Endothelial cell of hepatic sinusoid (primary cell): ENCODE measurements around the gene ABCA7.

Experiments used
- in situ Hi-C: cut with HindIII; loops from 2 replicates; pipeline ENCODE4 v1.10.0; 2017; ENCODE audit warnings: low sequenced_read_pairs

ABCA7 gene, protein sequence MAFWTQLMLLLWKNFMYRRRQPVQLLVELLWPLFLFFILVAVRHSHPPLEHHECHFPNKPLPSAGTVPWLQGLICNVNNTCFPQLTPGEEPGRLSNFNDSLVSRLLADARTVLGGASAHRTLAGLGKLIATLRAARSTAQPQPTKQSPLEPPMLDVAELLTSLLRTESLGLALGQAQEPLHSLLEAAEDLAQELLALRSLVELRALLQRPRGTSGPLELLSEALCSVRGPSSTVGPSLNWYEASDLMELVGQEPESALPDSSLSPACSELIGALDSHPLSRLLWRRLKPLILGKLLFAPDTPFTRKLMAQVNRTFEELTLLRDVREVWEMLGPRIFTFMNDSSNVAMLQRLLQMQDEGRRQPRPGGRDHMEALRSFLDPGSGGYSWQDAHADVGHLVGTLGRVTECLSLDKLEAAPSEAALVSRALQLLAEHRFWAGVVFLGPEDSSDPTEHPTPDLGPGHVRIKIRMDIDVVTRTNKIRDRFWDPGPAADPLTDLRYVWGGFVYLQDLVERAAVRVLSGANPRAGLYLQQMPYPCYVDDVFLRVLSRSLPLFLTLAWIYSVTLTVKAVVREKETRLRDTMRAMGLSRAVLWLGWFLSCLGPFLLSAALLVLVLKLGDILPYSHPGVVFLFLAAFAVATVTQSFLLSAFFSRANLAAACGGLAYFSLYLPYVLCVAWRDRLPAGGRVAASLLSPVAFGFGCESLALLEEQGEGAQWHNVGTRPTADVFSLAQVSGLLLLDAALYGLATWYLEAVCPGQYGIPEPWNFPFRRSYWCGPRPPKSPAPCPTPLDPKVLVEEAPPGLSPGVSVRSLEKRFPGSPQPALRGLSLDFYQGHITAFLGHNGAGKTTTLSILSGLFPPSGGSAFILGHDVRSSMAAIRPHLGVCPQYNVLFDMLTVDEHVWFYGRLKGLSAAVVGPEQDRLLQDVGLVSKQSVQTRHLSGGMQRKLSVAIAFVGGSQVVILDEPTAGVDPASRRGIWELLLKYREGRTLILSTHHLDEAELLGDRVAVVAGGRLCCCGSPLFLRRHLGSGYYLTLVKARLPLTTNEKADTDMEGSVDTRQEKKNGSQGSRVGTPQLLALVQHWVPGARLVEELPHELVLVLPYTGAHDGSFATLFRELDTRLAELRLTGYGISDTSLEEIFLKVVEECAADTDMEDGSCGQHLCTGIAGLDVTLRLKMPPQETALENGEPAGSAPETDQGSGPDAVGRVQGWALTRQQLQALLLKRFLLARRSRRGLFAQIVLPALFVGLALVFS (N-terminal part only)

DNA sequence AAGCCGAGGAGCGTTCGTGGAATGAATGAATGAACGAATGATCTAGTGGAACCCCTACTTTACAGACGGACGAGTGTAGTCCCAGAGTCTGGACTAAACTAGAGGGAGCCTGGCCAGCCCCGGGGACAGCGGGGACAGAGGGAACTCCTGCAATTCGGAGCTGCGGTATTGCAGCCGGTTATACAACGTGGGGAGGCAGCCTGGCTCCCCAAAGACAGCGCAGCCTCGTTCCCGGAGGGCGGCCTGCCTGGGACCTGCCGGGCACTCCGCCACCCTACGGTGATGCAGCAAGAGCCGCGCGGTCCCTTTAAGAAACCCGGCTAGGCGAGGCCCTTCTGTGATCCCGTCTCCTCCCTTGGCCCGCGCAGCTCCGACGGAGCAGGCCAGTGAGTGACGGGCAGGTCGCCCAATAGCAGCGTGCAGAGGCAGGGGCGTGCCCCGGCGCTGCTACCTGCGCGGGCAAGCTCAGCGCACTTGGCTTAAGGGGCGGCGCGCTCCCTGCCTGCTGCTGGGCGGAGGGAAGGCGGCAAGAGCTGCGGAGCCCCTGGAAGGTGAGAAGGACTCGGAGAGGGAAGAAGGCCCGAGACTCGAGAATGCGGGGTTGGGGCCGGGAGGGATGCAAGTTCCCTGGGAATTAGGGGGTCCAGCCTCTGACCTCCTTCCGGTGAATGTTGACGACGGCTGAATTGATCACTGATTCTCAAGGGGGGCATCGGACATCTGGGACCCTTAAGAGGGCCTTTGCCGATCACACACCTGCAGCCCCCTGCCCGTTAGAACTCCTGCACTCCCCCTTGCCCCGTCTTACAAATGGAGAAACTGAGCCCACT is at the start of gene ABCA7:
TSS of gene ABCA7 (plus strand) at position 462 of the 830 bp plus-strand sequence. CDS start 1,255 bp downstream, outside the sequence.
- in situ Hi-C loops, result no loop called here

DNA sequence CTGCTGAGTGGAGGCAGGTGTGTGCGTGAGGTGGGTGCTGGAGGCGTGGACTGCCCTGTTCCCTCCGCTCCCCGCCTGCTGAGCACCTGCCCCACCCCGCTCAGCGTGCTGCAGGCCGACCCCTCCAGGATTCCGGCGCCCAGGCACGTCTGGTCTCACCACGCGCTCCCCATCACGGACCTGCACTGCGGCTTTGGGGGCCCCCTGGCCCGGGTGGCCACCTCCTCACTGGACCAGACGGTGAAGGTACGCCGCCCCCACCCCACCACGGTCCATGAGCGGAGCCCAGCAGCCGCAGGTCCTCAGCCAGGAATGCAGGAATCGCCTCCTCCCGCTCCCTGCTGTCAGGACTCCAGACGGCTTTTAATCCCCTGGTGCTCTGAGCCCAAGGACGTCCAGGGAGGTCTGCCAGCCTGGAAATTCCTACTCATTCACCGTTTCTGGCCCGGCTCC is 49.8 kb upstream of the ABCA7 start:
- in situ Hi-C loops, result no loop called here

DNA sequence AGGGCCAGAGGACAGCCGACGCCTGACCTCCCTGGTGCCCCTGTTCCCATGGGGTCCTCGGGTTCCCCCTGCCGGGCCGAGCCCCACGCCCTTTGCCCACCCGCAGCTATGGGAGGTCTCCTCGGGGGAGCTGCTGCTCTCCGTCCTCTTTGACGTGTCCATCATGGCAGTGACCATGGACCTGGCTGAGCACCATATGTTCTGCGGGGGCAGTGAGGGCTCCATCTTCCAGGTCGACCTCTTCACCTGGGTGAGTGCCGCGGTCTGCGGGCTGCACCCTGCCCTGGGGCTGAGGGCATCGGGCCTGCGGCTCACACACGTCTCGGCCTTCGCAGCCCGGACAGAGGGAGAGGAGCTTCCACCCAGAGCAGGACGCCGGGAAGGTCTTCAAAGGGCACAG is 49.2 kb upstream of the ABCA7 start:
- in situ Hi-C loops, result no loop called here

GRCh38 chr19:991174-991931 is 48.6 kb upstream of the ABCA7 start:
- in situ Hi-C loops, result no loop called here

GRCh38 chr19:991932-992669 is 47.8 kb upstream of the ABCA7 start:
- in situ Hi-C loops, result no loop called here

DNA sequence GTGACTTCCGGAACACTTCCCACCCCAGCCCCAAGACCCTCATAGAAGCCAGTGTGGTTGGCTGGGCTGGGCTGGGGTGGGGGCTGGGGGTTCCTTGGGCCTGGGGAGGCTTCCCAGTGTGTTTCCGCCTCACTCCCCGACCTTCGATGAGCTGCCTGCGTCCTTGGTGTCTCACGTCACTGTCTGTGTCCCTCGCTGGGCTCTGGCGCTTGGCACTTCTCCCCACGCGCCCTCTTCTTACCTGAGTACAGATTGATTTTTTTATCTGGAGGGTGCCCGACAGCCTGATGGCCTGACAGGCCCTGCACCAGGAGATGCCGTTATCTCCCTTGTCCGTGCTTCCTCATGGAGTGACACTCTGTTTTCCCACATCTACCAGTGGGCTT is 47.2 kb upstream of the ABCA7 start:
- in situ Hi-C loops, result no loop called here

DNA sequence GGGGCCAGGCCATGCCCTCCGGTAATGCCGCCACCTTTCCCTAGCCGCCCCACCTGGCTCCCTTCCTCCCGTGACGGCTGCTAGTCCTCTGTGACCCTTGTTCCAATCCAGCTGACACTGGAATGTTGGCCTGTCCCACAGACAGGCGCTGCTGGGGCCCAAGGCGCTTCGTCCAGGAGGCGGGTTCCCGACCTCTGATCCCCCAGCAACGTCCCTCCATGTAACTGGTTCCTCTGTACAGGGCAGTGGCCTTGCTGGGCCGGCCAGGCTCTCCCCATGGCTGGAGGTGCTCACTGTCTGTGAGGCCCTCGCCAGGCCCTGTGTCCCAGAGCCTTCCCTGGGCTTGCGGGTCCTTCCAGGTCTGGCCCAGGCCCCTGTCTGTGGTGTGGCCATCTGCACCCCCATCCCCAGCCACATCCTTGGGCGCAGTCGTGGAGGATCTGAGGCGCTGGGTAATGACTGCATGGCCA is 46.5 kb upstream of the ABCA7 start:
- in situ Hi-C loops, result no loop called here

DNA sequence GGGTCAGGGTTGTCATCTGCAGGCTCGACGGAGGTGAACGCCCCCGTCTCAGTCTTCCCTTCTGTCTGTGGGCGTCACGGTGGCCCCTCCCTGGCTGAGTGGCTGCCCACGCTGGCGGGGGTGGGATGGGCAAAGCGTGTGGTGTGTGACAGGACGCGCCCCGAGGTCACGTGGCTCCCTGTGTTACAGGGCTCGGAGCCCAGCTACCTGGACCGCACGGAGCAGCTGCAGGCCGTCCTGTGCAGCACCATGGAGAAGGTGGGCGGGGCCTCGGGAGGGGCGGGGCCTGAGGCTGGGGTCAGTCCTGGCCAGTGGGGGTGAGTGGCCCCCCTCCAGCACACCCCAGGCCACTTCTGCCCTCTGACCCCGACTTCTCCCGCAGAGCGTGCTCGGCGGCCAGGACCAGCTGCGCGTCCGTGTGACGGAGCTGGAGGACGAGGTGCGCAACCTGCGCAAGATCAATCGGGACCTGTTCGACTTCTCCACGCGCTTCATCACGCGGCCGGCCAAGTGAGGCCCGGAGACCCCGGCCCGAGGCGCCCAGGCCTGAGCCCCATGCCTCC is 46.0 kb upstream of the ABCA7 start:
- in situ Hi-C loops, result no loop called here

DNA sequence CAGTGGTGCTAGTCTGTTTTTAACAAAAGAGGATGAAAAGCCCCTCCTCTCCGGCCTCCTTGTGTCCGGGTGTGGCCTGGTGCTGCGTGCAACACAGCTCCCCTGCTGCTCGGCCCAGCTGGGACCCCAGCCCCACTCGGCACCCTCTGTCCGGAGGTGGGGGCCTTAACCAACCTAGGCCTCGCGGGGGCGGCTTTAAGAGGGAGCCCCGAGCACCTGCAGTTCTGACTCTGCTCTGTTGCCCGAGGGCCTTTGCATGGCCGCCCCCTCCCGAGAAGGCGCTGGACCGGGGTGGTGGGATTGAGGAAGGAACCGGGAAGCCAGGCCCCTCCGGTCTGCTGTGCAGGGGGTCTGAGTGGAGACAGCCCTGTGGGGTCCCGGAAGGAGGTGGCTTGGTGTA is 45.4 kb upstream of the ABCA7 start:
- in situ Hi-C loops, result no loop called here

DNA sequence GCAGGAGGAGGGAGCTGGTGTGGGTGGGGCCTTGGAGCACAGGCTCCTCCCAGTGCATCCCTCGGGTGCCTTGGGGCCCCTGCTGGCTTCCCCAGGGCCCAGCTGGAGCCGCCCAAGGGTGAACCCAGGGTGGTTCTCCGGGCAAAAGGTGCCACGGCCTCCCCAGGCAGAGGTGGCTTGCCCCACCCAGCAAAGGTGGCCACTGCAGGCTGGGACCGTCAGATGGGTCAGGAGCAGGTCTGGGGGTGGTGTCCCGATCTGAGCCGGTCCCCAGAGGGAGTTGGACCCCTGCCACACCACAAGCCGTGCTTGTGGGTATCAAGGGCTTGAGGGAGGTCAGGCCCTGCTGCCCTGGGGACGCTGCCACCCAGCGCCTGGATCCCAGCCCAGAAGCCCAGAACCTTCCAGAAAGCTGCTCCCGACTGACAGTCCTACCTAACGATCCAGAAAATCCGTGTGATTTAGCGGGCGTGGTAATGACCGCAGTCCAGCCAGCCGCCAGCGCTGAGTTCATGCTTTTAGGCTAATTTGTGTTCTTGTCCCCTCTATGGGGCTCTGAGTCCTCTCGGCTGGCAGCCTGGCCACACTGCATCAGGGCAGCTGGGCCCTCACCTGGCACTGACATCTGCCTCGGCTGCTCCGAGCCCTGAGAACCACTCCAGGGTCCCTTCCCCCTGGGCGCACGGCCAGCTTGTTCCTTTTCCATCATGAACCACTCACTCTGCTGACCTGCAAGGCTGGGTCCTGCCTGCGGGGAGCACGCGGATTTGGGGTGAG is 44.7 kb upstream of the ABCA7 start:
- in situ Hi-C loops, result no loop called here

DNA sequence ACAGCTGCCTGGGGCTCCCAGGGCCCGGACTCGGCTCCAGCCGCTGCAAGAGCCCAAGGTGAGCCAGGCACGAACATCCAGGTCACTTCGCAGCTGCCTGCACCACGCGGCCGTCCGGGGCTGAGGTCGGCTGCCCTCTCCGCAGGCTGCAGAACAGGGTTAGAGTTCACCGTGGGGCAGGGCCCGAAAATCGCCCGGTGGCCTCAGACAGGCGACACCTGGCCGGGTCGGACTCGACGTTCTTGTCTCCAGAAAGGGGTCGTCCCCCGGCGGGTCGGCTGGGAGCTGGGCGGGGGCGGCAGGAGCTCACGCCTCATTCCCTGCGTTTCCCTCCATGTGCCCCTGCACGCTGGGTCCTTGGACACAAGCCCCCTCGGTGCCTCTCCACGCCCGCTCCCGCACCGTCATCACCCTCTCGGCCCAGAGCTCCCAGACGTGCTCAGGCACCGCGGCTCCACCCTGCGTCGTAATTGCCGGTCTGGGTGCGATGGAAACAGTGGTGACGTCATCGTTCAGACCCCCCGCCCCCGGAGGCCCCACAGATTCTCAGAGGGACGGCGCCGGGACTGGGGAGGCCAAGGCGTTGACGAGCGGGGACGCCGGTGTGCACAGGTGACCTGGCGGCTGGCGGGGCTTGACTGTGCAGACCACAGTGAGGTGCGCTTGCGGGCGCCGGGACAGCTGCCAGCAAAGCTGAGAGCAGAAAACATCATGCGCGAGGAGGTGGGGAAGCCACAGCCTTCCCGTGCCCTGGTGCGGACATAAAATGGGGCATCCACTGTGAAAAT is 43.7 kb upstream of the ABCA7 start:
- in situ Hi-C loops, result no loop called here

DNA sequence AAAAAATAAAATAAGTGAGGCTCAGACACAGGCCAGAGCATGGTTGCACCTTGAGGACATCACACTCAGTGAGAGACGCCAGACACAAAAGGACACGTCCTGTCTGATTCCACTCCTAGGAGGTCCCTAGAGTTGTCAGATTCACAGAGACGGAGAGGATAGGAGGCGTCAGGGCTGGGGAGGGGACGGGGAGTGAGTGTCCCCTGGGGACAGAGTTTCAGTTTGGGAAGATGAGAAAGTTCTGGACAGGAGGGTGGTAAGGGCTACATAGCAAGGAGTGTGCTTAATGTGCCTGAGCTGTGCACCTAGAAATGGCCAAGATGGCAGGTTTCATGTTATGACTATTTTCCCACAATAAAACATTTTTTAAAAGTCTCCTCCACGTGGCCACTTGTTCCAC is 41.8 kb upstream of the ABCA7 start:
- in situ Hi-C loops, result no loop called here

GRCh38 chr19:999379-999719 is 40.6 kb upstream of the ABCA7 start:
- in situ Hi-C loops, result no loop called here

DNA sequence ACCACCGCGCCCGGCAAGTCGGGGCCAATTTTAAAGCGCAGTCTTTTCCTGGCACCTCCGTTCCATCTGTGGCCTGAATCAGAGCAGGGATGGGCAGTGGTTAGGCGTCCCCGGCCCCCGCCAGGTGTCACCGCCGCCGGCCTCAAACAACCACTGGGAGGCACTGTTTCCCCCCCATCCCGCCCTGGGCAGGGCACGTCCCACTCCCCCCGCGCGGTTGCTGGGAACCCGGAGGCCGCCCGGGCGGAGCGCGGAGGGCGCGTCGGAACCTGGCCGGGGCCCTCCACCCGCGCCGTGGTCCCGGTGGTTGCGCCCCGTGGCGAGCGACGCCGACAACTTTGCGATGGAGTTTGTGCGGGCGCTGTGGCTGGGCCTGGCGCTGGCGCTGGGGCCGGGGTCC is 39.8 kb upstream of the ABCA7 start, which contains the start of gene GRIN3B:
TSS of gene GRIN3B (plus strand) at position 325 of the 400 bp plus-strand sequence. CDS start at position 344, 19 bp downstream.
- in situ Hi-C loops, result no loop called here

GRCh38 chr19:1000591-1001537 is 39.0 kb upstream of the ABCA7 start:
- in situ Hi-C loops, result no loop called here
